ENCODE data around the gene CYP2U1. TPM values are rescaled to one million over a fixed set of nuclear protein-coding genes. Genes with fewer than 3 reads are reported as not detected.

Gene CYP2U1
- polyA plus RNA-seq, 1 of the 3 experiments (the other 2 are of a cell fraction), result 2.0 TPM

DNA sequence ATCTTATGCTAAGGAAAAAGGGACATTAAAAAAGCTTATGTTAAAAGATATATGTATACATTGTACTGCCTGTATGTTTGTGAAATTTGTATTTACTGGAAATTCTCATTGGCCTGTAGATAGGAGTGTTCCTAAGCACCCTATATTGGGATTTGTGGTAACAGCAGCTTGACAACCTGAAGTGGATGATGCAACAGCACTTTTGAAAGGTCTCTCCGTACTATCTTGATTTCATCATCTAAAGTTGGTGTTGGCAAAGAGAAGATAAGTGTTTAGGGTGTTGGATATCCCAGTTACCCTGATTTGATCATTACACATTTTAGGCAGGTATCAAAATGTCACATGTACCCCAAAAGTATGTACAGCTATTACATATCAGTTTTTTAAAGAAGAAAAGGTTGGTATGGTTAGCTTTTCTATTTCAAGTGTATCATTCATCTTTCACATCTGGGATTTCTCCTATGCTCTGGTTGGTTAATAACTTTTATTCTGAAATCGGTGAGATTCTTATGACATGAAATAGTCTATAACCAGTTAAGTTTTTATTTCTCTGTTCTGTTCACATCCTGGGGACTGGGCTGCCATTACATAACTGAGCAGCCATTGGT, 68.7 kb downstream of the CYP2U1 start:
- ChIA-PET CTCF (interaction anchor here (0.7 to 4.0 kb wide), 3 partner anchors 19 to 572 kb away, joined by 3 to 17 read pairs (median 3); no protein-coding TSS in a partner anchor), POLR2A (no interaction called here)
- no peaks in the 10 kb centered on the region for H4K20me1 ChIP-seq (ENCODE audit: insufficient read depth)
- no peaks in the 10 kb centered on the region for H3K27me3 ChIP-seq (ENCODE audit: insufficient read depth)
- no peak overlapping the region for H3K4me2 ChIP-seq
- no peaks in the 10 kb centered on the region; a peak in 2 of 4 replicates for H3K4me1 ChIP-seq (ENCODE audit: control insufficient read depth in 1 of 2, insufficient read depth in 2 of 2, low read depth in 1 of 2, low read length in 1 of 2)
- H2AFZ ChIP-seq (ENCODE audit: low read depth), result no peak overlapping the region
- H3K9me3 ChIP-seq, result no peaks in the 10 kb centered on the region
- H3K4me3 ChIP-seq (ENCODE audit: low read depth in 2 of 2, low read length in 1 of 2), result no peak overlapping the region
- H3K79me2 ChIP-seq (ENCODE audit: insufficient read depth), result 0 out of 2 replicates have a peak, but pooled peaks cover 3% of the 10 kb centered on the region
- H3K27ac ChIP-seq (ENCODE audit: low read depth in 2 of 2, low read length in 1 of 2), result no peak overlapping the region
- no peak for DNase-seq
- WGBS (ENCODE audit: low lambda C conversion rate), result 95% methylated on average over 2 of the region's 2 CpGs
- H3F3A ChIP-seq (replicated peaks; ENCODE audit: insufficient read depth), result peaks cover 4% of the 10 kb centered on the region
- peaks cover 0 to 3% of the 10 kb centered on the region in 2 experiments for H3K36me3 ChIP-seq (replicated peaks in 1 of 2; ENCODE audit: control insufficient read depth in 1 of 2, insufficient read depth in 2 of 2, low read length in 1 of 2)
- no peaks in the 10 kb centered on the region for H3K9me2 ChIP-seq
- H3K9ac ChIP-seq, result no peak overlapping the region
- TF ChIP-seq RAD21 (IDR thresholded peaks at IDR 0.05; ENCODE audit: low read length), result no peak
- TF ChIP-seq EZH2phosphoT487 (IDR thresholded peaks at IDR 0.05; ENCODE audit: borderline replicate concordance, low read depth), result no peak
- TF ChIP-seq, protein P1, sequence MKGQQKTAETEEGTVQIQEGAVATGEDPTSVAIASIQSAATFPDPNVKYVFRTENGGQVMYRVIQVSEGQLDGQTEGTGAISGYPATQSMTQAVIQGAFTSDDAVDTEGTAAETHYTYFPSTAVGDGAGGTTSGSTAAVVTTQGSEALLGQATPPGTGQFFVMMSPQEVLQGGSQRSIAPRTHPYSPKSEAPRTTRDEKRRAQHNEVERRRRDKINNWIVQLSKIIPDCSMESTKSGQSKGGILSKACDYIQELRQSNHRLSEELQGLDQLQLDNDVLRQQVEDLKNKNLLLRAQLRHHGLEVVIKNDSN (IDR thresholded peaks at IDR 0.05; ENCODE audit: borderline replicate concordance, low read depth), result no peak
- TF ChIP-seq REST (IDR thresholded peaks at IDR 0.05; ENCODE audit: low read depth, low read length), result no peak
- TF ChIP-seq TAF1 (IDR thresholded peaks at IDR 0.05; ENCODE audit: borderline replicate concordance, low read depth, low read length), result no peak
- TF ChIP-seq YY1 (IDR thresholded peaks at IDR 0.05; ENCODE audit: low read depth), result no peak
- no peak for TF ChIP-seq POLR2AphosphoS5 (IDR thresholded peaks at IDR 0.05; ENCODE audit: low read depth, low read length)

DNA sequence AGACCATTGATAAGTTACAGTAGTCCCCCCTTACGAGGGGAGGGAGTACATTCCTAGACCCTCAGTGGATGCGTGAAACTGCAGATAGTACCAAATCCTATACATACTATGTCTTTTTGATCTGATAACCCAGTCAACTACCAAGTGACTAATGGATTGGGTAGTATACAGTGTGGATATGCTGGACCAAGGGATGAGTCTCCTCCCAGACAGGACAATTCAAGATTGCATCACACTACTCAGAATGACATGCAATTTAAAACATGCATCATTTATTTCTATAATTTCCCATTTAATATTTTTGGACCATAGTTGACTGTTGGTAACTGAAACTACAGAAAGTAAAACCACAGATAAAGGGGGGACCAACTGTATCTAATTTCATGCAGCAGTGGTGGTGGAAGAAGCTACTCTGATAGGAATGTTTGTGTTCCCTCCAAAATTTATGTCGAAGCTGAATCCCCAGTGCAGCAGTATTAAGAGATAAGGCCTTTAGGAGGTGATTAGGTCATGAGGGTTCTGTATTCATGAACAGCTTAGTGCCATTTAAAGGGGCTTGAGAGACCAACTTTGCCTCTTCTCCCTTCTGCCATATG, 70.3 kb downstream of the CYP2U1 start:
- Histone ChIP-seq H3K4me1 (ENCODE audit: control insufficient read depth in 1 of 2, insufficient read depth in 2 of 2, low read depth in 1 of 2, low read length in 1 of 2) (no peaks in the 10 kb centered on the region; a peak in 2 of 4 replicates), H3K9me2 (no peaks in the 10 kb centered on the region), H3K27ac (ENCODE audit: low read depth in 2 of 2, low read length in 1 of 2) (no peak overlapping the region), H3K79me2 (ENCODE audit: insufficient read depth) (no peaks in the 10 kb centered on the region), H3K27me3 (ENCODE audit: insufficient read depth) (no peaks in the 10 kb centered on the region), H2AFZ (ENCODE audit: low read depth) (no peak overlapping the region), H3K9ac (no peak overlapping the region), H3K36me3 (replicated peaks in 1 of 2; ENCODE audit: control insufficient read depth in 1 of 2, insufficient read depth in 2 of 2, low read length in 1 of 2) (no peaks in the 10 kb centered on the region), H3F3A (replicated peaks; ENCODE audit: insufficient read depth) (peaks cover 4% of the 10 kb centered on the region), H3K4me3 (ENCODE audit: low read depth in 2 of 2, low read length in 1 of 2) (no peak overlapping the region), H3K9me3 (no peaks in the 10 kb centered on the region), H4K20me1 (ENCODE audit: insufficient read depth) (no peaks in the 10 kb centered on the region), H3K4me2 (no peak overlapping the region)
- no peak for DNase-seq
- WGBS (ENCODE audit: low lambda C conversion rate), result 96% methylated on average over 3 of the region's 3 CpGs
- TF ChIP-seq FOXJ3 (CRISPR knock-in tag; IDR thresholded peaks at IDR 0.05) (no peak), CTCF (IDR thresholded peaks at IDR 0.05) (no peak), MEF2A (IDR thresholded peaks at IDR 0.05; ENCODE audit: borderline replicate concordance, low read depth) (no peak), JUND (IDR thresholded peaks at IDR 0.05) (no peak), FOSL2 (IDR thresholded peaks at IDR 0.05; ENCODE audit: borderline replicate concordance, low read depth) (no peak), CHD2 (IDR thresholded peaks at IDR 0.05; ENCODE audit: low read length, partially characterized antibody) (no peak), SIN3A (IDR thresholded peaks at IDR 0.05; ENCODE audit: borderline replicate concordance, low read depth, low read length) (no peak)
- TF ChIP-seq, protein P2, sequence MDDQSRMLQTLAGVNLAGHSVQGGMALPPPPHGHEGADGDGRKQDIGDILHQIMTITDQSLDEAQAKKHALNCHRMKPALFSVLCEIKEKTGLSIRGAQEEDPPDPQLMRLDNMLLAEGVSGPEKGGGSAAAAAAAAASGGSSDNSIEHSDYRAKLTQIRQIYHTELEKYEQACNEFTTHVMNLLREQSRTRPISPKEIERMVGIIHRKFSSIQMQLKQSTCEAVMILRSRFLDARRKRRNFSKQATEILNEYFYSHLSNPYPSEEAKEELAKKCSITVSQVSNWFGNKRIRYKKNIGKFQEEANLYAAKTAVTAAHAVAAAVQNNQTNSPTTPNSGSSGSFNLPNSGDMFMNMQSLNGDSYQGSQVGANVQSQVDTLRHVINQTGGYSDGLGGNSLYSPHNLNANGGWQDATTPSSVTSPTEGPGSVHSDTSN (IDR thresholded peaks at IDR 0.05), result no peak
- POLR2A ChIA-PET, result no interaction called here
- CTCF ChIA-PET, result interaction anchor here (1.0 to 4.0 kb wide), 3 partner anchors 11 to 29 kb away, joined by 3 to 17 read pairs (median 3); no protein-coding TSS in a partner anchor
